ENCODE measurements around the gene SLC13A4. TPM values are rescaled to one million over a fixed set of nuclear protein-coding genes. Genes with fewer than 3 reads are reported as not detected.

The SLC13A4 gene
- total and polyA plus RNA-seq, 8 donors = 0.31 to 1.7 (median 1.6) TPM; not detected in 5

GRCh38 chr7:135715673-135716072 lies 12.3 kb downstream of the SLC13A4 start:
- Histone ChIP-seq H3K4me1 (peaks cover 0 to 9% (median 5%) of the 10 kb centered on the region in 4 donors), H3K36me3 (no peaks in the 10 kb centered on the region), H3K27me3 (peaks cover 0 to 10% (median 0%) of the 10 kb centered on the region in 3 donors), H3K27ac (no peak overlapping the region), H3K4me3 (no peak overlapping the region), H3K9me3 (no peaks in the 10 kb centered on the region)
- WGBS, 5 donors = 57 to 94% (median 85%) methylated on average over 1 of the region's 1 CpG
- TF ChIP-seq POLR2AphosphoS5 (IDR thresholded peaks at IDR 0.05) (no peak), EP300 (IDR thresholded peaks at IDR 0.05) (no peak), POLR2A (IDR thresholded peaks at IDR 0.05) (no peak)
- TF ChIP-seq, protein P1, sequence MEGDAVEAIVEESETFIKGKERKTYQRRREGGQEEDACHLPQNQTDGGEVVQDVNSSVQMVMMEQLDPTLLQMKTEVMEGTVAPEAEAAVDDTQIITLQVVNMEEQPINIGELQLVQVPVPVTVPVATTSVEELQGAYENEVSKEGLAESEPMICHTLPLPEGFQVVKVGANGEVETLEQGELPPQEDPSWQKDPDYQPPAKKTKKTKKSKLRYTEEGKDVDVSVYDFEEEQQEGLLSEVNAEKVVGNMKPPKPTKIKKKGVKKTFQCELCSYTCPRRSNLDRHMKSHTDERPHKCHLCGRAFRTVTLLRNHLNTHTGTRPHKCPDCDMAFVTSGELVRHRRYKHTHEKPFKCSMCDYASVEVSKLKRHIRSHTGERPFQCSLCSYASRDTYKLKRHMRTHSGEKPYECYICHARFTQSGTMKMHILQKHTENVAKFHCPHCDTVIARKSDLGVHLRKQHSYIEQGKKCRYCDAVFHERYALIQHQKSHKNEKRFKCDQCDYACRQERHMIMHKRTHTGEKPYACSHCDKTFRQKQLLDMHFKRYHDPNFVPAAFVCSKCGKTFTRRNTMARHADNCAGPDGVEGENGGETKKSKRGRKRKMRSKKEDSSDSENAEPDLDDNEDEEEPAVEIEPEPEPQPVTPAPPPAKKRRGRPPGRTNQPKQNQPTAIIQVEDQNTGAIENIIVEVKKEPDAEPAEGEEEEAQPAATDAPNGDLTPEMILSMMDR (IDR thresholded peaks at IDR 0.05) = no peak
- intact Hi-C loops (cut with DNase I; ENCODE audit: low total_unique reads) = no loop called here
- DNase-seq = no peak

DNA sequence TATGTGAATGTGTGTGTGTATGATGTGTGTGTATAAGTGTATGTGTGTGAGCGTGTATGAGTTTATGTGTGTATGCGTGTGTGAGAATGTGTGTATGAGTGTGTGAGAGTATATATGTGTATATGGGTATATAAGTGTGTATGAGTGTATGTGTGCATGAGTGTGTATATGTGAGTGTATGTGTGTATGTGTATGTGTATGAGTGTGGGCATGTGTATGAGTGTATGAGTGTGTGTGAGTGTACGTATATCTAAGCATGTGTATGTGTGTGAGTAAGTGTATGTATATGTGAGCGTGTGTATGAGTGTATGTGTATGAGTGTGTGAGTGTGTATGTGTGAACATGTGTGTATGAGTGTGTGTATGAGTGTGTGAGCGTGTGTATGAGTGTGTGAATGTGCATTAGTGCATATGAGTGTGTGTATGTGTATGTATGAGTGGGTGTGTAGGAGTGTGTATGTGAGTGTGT lies 12.9 kb downstream of the SLC13A4 start:
- TF ChIP-seq POLR2AphosphoS5 (IDR thresholded peaks at IDR 0.05) = no peak
- no peak for TF ChIP-seq POLR2A (IDR thresholded peaks at IDR 0.05)
- TF ChIP-seq, protein P1 (IDR thresholded peaks at IDR 0.05) = no peak
- TF ChIP-seq EP300 (IDR thresholded peaks at IDR 0.05) = no peak
- Histone ChIP-seq H3K4me3 (no peak overlapping the region), H3K9me3 (no peaks in the 10 kb centered on the region), H3K36me3 (no peaks in the 10 kb centered on the region), H3K27ac (no peak overlapping the region), H3K27me3 (peaks cover 0 to 10% (median 0%) of the 10 kb centered on the region in 3 donors), H3K4me1 (peaks cover 0 to 11% (median 6%) of the 10 kb centered on the region in 4 donors)
- no peak for DNase-seq
- 92 to 96% (median 96%) methylated on average over 5 of the region's 5 CpGs for WGBS, 5 donors
- intact Hi-C loops (cut with DNase I; ENCODE audit: low total_unique reads) = no loop called here

DNA sequence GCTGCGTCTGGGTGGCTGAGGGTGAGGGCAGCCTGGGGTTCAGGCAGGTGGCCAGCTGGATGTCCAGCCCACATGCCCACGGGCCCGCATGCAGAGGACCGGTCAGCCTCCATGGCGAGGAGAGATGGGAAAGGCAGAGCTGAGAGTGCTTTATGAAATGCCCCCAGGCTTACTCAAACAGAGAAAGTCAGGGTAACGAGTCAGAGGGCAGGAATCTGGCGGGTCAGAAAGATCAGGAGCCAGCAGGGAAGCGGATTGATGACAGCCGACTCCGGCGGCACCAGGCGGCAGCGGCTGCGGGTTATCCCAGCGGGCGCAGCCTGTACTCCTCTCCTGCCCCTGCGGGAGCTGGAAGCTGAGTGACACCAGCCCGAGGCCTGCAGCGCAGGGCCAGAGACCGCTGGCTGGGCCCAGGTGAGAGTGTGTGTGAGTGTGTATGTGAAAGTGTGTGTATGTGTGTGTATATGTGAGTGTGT lies 13.4 kb downstream of the SLC13A4 start:
- TF ChIP-seq, protein P1 (IDR thresholded peaks at IDR 0.05) = no peak
- TF ChIP-seq EP300 (IDR thresholded peaks at IDR 0.05) (no peak), POLR2AphosphoS5 (IDR thresholded peaks at IDR 0.05) (no peak), POLR2A (IDR thresholded peaks at IDR 0.05) (no peak)
- Histone ChIP-seq H3K27ac (no peak overlapping the region), H3K4me1 (peaks cover 0 to 11% (median 6%) of the 10 kb centered on the region in 4 donors), H3K27me3 (peaks cover 0 to 10% (median 0%) of the 10 kb centered on the region in 3 donors), H3K4me3 (no peak overlapping the region), H3K36me3 (no peaks in the 10 kb centered on the region), H3K9me3 (no peaks in the 10 kb centered on the region)
- WGBS, 5 donors = 67 to 78% (median 70%) methylated on average over 13 to 20 of the region's 20 CpGs
- intact Hi-C loops (cut with DNase I; ENCODE audit: low total_unique reads) = no loop called here
- no peak for DNase-seq

- intact Hi-C loops (cut with DNase I; ENCODE audit: low total_unique reads) = no loop called here
- no peak for DNase-seq
- Histone ChIP-seq H3K27ac (no peak overlapping the region), H3K27me3 (peaks cover 0 to 10% (median 0%) of the 10 kb centered on the region in 3 donors), H3K9me3 (no peaks in the 10 kb centered on the region), H3K36me3 (no peaks in the 10 kb centered on the region), H3K4me3 (no peak overlapping the region), H3K4me1 (peaks cover 0 to 11% (median 6%) of the 10 kb centered on the region in 4 donors)
- TF ChIP-seq POLR2AphosphoS5 (IDR thresholded peaks at IDR 0.05) = no peak
- TF ChIP-seq, protein P1 (IDR thresholded peaks at IDR 0.05) = no peak
- TF ChIP-seq POLR2A (IDR thresholded peaks at IDR 0.05) = no peak
- no peak for TF ChIP-seq EP300 (IDR thresholded peaks at IDR 0.05)
- 73 to 78% (median 75%) methylated on average over 4 of the region's 4 CpGs for WGBS, 5 donors
These were observed 14.0 kb downstream of the SLC13A4 start for GRCh38 chr7:135713836-135714470.
